ENCODE data around the gene WFIKKN2. TPM values are rescaled to one million over a fixed set of nuclear protein-coding genes. Genes with fewer than 3 reads are reported as not detected.

WFIKKN2 gene
- total and polyA plus RNA-seq, 2 of the 4 experiments (the other 2 are of a cell fraction): 0.02 TPM; not detected in 1

- Histone ChIP-seq H3K4ac (ENCODE audit: low read depth, low read length) (no peak overlapping the region), H4K5ac (ENCODE audit: low read depth, low read length) (no peak overlapping the region), H3K4me1 (ENCODE audit: control insufficient read depth, insufficient read depth, low read length) (no peaks in the 10 kb centered on the region), H2BK20ac (ENCODE audit: low read depth, low read length) (no peak overlapping the region), H3K56ac (ENCODE audit: extremely low read depth, insufficient read depth, low read length) (no peak overlapping the region), H2BK15ac (ENCODE audit: low read depth, low read length) (no peak overlapping the region), H3K18ac (ENCODE audit: low read depth, low read length) (no peak overlapping the region), H3K14ac (replicated peaks; ENCODE audit: low read depth, low read length) (no peak overlapping the region), H4K20me1 (ENCODE audit: insufficient read depth, low read length) (no peaks in the 10 kb centered on the region), H2BK5ac (ENCODE audit: low read depth, low read length, poor library complexity, severe bottlenecking) (no peak overlapping the region), H3K23ac (ENCODE audit: low read depth, low read length) (no peak overlapping the region), H3K27me3 (ENCODE audit: control insufficient read depth, insufficient read depth, low read length) (peaks cover 27% of the 10 kb centered on the region), H3K9me1 (ENCODE audit: insufficient read depth, low read length) (no peaks in the 10 kb centered on the region), H4K8ac (ENCODE audit: low read depth in 2 of 2, low read length in 2 of 2) (no peak overlapping the region), H3K4me2 (ENCODE audit: low read depth, low read length) (no peak overlapping the region), H2BK120ac (ENCODE audit: low read depth, low read length) (no peak overlapping the region), H3K9me3 (ENCODE audit: control insufficient read depth, insufficient read depth, low read length) (no peaks in the 10 kb centered on the region), H3K79me1 (ENCODE audit: low read depth in 1 of 2, low read length in 2 of 2) (no peaks in the 10 kb centered on the region), H2AK9ac (replicated peaks; ENCODE audit: low read depth, low read length, poor library complexity) (no peak overlapping the region), H3K4me3 (ENCODE audit: insufficient read depth, low read depth, low read length) (no peak overlapping the region), H3K27ac (ENCODE audit: insufficient read depth, low read length) (no peak overlapping the region), H3K36me3 (ENCODE audit: control insufficient read depth, insufficient read depth, low read length) (no peaks in the 10 kb centered on the region), H3K9ac (ENCODE audit: low read depth, low read length) (no peak overlapping the region), H4K91ac (ENCODE audit: insufficient read depth, low read depth, low read length) (no peak overlapping the region), H2AFZ (replicated peaks; ENCODE audit: low read length, poor library complexity) (no peak overlapping the region), H2AK5ac (ENCODE audit: low read depth, low read length) (no peak overlapping the region)
- ChIA-PET POLR2A (ENCODE audit: unreplicated experiment) (no interaction called here), CTCF (no interaction called here)
- BruUV-seq (replicated peaks): no TSS peak
- 70% methylated on average over 2 of the region's 5 CpGs; no CpG with 5 or more reads in 1 of the 2 experiments for WGBS, 2 experiments (ENCODE audit: extremely low coverage in 2 of 2, insufficient read length in 1 of 2)
- dilution Hi-C loops (cut with HindIII; ENCODE audit: low sequenced_read_pairs, unreplicated experiment): no loop called here
- intact Hi-C loops (cut with micrococcal nuclease): no loop called here
- in situ Hi-C loops (cut with MboI; ENCODE audit: low sequenced_read_pairs): no loop called here
- no peak for ATAC-seq (ENCODE audit: low read depth)
- no peak for DNase-seq
- TF ChIP-seq USF2 (IDR thresholded peaks at IDR 0.05; ENCODE audit: low read depth, low read length): no peak
Measured at GRCh38 chr17:50807675-50808074, 27.7 kb upstream of the WFIKKN2 start.

Measured in IMR-90 (cell line).